Neural crest cell (in vitro differentiated cells): ENCODE data around the gene COA5. TPM values are rescaled to one million over a fixed set of nuclear protein-coding genes. Genes with fewer than 3 reads are reported as not detected.

Experiments
- DNase-seq: peaks from one replicate; pipeline ENCODE4 v3.0.0; 2021; ENCODE audit warnings: low read depth, mixed read lengths, low spot score
- H3K27ac Mint-ChIP-seq: one replicate; pipeline ENCODE4 v1.8.0; 2021; ENCODE audit warnings: mild to moderate bottlenecking, mixed read lengths; ENCODE audit not compliant: unreplicated experiment
- H3K27me3 Mint-ChIP-seq: 2 replicates; pipeline ENCODE4 v1.8.0; 2021; ENCODE audit warnings: low read depth, mild to moderate bottlenecking, mixed read lengths
- H3K36me3 Mint-ChIP-seq: 2 replicates; pipeline ENCODE4 v1.8.0; 2021; ENCODE audit warnings: low read depth, mild to moderate bottlenecking, mixed read lengths
- H3K4me1 Mint-ChIP-seq: 2 replicates; pipeline ENCODE4 v1.8.0; 2021; ENCODE audit warnings: mixed read lengths
- H3K4me3 Mint-ChIP-seq: one replicate; pipeline ENCODE4 v1.8.0; 2021; ENCODE audit warnings: mild to moderate bottlenecking, mixed read lengths
- H3K9me3 Mint-ChIP-seq: 2 replicates; pipeline ENCODE4 v1.8.0; 2021; ENCODE audit warnings: mixed read lengths
- CTCF ChIP-seq: fragments of 200-600 bp; sonication (generic); conservative IDR thresholded peaks from 2 replicates; pipeline ENCODE4 v1.5.0; 2021; ENCODE audit warnings: antibody characterized with exemption, mild to moderate bottlenecking
- total RNA-seq: library from RNA; stranded (reverse); gene quantifications from 2 replicates; pipeline ENCODE4 v1.2.1, GENCODE V29; 2021

Gene COA5
- total RNA-seq, 1 donor from 2014 or later = 33.7 TPM

- Mint-ChIP-seq H3K9me3 (no peaks in the 10 kb centered on the region), H3K4me1 (no peaks in the 10 kb centered on the region), H3K27ac (no peak overlapping the region), H3K27me3 (no peaks in the 10 kb centered on the region), H3K36me3 (peaks cover 4% of the 10 kb centered on the region), H3K4me3 (no peak overlapping the region)
- DNase-seq = no peak
- no peak for TF ChIP-seq CTCF
These were observed 36.5 kb downstream of the COA5 start for GRCh38 chr2:98571796-98572195.

- H3K27me3 Mint-ChIP-seq = no peaks in the 10 kb centered on the region
- no peak overlapping the region for H3K27ac Mint-ChIP-seq
- no peak for TF ChIP-seq CTCF
- H3K36me3 Mint-ChIP-seq = peaks cover 5% of the 10 kb centered on the region
- no peaks in the 10 kb centered on the region for H3K4me1 Mint-ChIP-seq
- H3K4me3 Mint-ChIP-seq = no peak overlapping the region
- no peak for DNase-seq
- H3K9me3 Mint-ChIP-seq = no peaks in the 10 kb centered on the region
These were observed 37.1 kb downstream of the COA5 start for GRCh38 chr2:98571121-98571701.

- peaks cover 7% of the 10 kb centered on the region for H3K36me3 Mint-ChIP-seq
- no peak for DNase-seq
These were observed 38.0 kb downstream of the COA5 start for GRCh38 chr2:98570356-98570755.

GRCh38 chr2:98569915-98570314, 38.4 kb downstream of the COA5 start:
- Mint-ChIP-seq H3K27me3 (no peaks in the 10 kb centered on the region), H3K36me3 (peaks cover 7% of the 10 kb centered on the region), H3K9me3 (no peaks in the 10 kb centered on the region), H3K4me1 (no peaks in the 10 kb centered on the region), H3K27ac (peak overlapping the region; percentile 57), H3K4me3 (no peak overlapping the region)
- no peak for TF ChIP-seq CTCF
- no peak for DNase-seq

More at GRCh38 chr2:98570356-98570755, 38.0 kb downstream of the COA5 start:
- TF ChIP-seq CTCF = no peak
- no peaks in the 10 kb centered on the region for H3K9me3 Mint-ChIP-seq
- peak overlapping the region; percentile 57 for H3K27ac Mint-ChIP-seq
- no peaks in the 10 kb centered on the region for H3K27me3 Mint-ChIP-seq
- H3K4me1 Mint-ChIP-seq = no peaks in the 10 kb centered on the region
- no peak overlapping the region for H3K4me3 Mint-ChIP-seq

- Mint-ChIP-seq H3K4me1 (no peaks in the 10 kb centered on the region), H3K27me3 (no peaks in the 10 kb centered on the region), H3K9me3 (no peaks in the 10 kb centered on the region), H3K27ac (no peak overlapping the region), H3K4me3 (no peak overlapping the region), H3K36me3 (peaks cover 7% of the 10 kb centered on the region)
- TF ChIP-seq CTCF = peak; percentile 80
- DNase-seq = peak; percentile 60
These were observed 39.0 kb downstream of the COA5 start for GRCh38 chr2:98569197-98569793.
